GM21528 (cell line): ENCODE measurements around the gene KRT31.
"Not testable (repeated sequence)": the region's sequence is repeated elsewhere in the genome, so short reads cannot be mapped to it uniquely, and the experiment has no call there.

ENCODE experiments used
- ATAC-seq: cut with Tn5 transposase; IDR thresholded peaks from one replicate; pipeline ENCODE4 v1.9.1; 2021; ENCODE audit warnings: mild to moderate bottlenecking, moderate library complexity; ENCODE audit not compliant: unreplicated experiment, low FRiP score

Gene KRT31

GRCh38 chr17:41347869-41348760 lies 49.3 kb downstream of the KRT31 start:
- ATAC-seq, result no peak

GRCh38 chr17:41346421-41346820 lies 51.0 kb downstream of the KRT31 start:
- ATAC-seq, result not testable (repeated sequence)

DNA sequence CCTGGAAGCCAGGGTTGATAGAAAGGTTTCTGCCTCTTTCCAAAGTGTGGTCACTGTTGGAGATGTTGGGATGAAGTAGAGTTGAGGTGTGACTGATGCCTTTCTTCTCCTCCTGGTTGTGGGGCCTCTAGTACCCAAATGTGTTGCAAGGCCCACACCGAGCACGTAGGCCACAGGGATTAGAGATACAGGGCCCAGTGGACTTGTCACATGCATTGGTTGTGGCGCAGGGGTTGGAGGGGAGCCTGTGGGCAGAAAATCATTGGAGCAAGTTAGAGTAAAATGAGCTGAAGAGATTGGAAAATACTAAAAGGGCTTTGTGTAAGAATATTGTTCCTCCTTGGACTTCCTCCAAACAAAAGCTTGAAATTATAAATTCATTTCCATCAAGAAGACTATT lies 51.4 kb downstream of the KRT31 start:
- ATAC-seq, result no peak
